Activated CD4-positive, alpha-beta memory T cell treated with anti-CD3 and anti-CD28 coated beads, Interleukin-2, amount 10 ng/mL, durations not matched to agents 7 days and 5 days (primary cell): ENCODE results near the gene PCDHB3. TPM values are rescaled to one million over a fixed set of nuclear protein-coding genes. Genes with fewer than 3 reads are reported as not detected.
"Not testable (repeated sequence)": the region's sequence is repeated elsewhere in the genome, so short reads cannot be mapped to it uniquely, and the experiment has no call there.

Experiments
- CTCF ChIA-PET: fragments of 350-600 bp; sonication (Branson Sonifier 250); formaldehyde crosslinking; loops from one replicate; lab custom pipeline; 2021; ENCODE audit warnings: antibody characterized with exemption, inconsistent platforms; lab: Charles Lee
- POLR2A ChIA-PET: fragments of 350-600 bp; sonication (Branson Sonifier 250); formaldehyde crosslinking; loops from one replicate; lab custom pipeline; 2021; ENCODE audit warnings: antibody characterized with exemption; lab: Charles Lee
- DNase-seq: peaks from one replicate; pipeline ENCODE4 v3.0.0-alpha.2; 2020
- H3K27ac Mint-ChIP-seq: one replicate; pipeline ENCODE4 v1.8.0; 2021; ENCODE audit warnings: mild to moderate bottlenecking, mixed read lengths
- H3K27me3 Mint-ChIP-seq: one replicate; pipeline ENCODE4 v1.8.0; 2021; ENCODE audit warnings: mixed read lengths
- H3K36me3 Mint-ChIP-seq: one replicate; pipeline ENCODE4 v1.8.0; 2021; ENCODE audit warnings: low read depth, mixed read lengths
- H3K4me1 Mint-ChIP-seq: one replicate; pipeline ENCODE4 v1.8.0; 2021; ENCODE audit warnings: mixed read lengths
- H3K4me3 Mint-ChIP-seq: one replicate; pipeline ENCODE4 v1.8.0; 2021; ENCODE audit warnings: mild to moderate bottlenecking, mixed read lengths
- H3K9me3 Mint-ChIP-seq: one replicate; pipeline ENCODE4 v1.8.0; 2021; ENCODE audit warnings: mixed read lengths
- total RNA-seq, 2 experiments: library from RNA; stranded (reverse); gene quantifications; one replicate each; pipeline ENCODE4 v1.2.3, GENCODE V29; 2021

Gene PCDHB3
- total RNA-seq: not detected

DNA sequence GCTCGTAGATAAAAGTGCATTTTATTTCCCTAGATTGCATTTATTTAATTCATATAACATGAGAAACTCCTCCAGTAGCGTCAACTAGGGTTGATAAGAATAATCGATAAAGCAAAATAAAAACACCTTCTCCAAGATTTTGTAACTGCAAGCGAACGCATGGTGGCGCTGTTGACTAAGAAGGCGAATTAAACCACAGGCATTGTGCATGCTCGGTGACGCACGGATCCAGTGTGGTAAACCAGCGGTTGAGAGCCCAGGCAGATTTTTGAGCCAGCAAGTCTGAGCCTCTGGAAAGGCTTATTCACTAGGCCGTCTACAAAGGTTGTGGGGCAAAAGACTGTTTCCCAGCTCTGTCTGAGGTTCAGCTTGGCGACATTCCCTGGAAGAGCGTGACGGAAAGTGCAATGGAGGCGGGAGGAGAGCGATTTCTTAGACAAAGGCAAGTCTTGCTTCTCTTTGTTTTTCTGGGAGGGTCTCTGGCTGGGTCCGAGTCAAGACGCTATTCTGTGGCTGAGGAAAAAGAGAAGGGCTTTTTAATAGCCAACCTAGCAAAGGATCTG lies at the start of gene PCDHB3:
TSS of gene PCDHB3 (plus strand) at position 231 of the 563 bp plus-strand sequence. CDS start at position 408, 177 bp downstream.
- Mint-ChIP-seq H3K4me3 (no peak within 1 kb of the TSS), H3K9me3 (peaks cover 19% of the 10 kb centered on the region), H3K27me3 (no peaks in the 10 kb centered on the region), H3K4me1 (no peaks in the 10 kb centered on the region), H3K36me3 (peaks cover 3% of the 10 kb centered on the region), H3K27ac (no peak within 1 kb of the TSS)
- POLR2A ChIA-PET: no interaction called here
- CTCF ChIA-PET: no interaction called here
- peak; percentile 36 for DNase-seq

DNA sequence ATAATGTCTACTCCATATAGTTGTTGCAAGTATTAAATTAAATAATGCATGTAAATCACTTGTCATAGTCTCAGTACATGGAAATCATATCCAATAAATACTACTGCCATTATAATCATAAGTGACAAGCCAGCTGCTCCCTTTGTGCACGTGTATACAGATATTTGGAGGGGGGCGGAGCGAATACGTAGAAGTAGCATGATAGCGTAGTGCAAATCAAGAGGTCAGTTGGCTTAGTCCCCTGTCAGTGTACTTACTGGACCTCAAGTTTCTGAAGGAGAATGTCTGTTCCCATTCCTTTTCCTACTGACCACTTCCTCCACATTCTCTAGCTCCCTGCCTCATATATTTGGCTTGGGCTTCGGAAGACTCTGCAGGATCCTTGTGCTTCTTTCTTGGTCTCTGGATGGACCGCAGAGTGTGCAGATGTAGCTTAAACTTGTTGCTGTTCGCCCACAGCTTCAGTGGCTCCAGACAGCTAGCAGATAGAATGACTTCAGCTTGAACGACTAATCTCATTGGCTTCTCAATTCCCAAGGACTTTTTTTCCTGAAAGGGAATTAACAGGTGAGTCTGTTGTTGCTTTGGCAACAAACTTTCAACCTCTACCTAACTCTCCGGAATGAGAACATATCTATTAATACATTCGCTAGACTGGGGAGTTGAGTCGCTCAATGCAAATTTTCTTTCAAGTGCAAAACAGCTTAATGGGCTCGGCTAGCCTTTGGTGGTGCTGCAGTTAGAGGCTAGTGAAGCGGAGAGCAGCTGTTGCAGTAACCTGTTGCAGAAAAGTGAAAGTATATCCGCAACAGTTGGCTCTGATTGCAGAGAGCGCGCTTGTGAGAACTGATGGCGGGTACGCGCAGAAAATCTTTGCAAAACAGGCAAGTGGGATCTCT lies 49.4 kb upstream of the PCDHB3 start, which contains the start of gene PCDHB1:
TSS of gene PCDHB1 (plus strand) at position 753 of the 899 bp plus-strand sequence. CDS start at position 850, 97 bp downstream.
- POLR2A ChIA-PET: no interaction called here
- Mint-ChIP-seq H3K27ac (no peak within 1 kb of the TSS), H3K4me1 (no peaks in the 10 kb centered on the region), H3K4me3 (no peak within 1 kb of the TSS), H3K9me3 (peaks cover 6% of the 10 kb centered on the region), H3K27me3 (no peaks in the 10 kb centered on the region), H3K36me3 (no peaks in the 10 kb centered on the region)
- CTCF ChIA-PET: no interaction called here
- no peak for DNase-seq

DNA sequence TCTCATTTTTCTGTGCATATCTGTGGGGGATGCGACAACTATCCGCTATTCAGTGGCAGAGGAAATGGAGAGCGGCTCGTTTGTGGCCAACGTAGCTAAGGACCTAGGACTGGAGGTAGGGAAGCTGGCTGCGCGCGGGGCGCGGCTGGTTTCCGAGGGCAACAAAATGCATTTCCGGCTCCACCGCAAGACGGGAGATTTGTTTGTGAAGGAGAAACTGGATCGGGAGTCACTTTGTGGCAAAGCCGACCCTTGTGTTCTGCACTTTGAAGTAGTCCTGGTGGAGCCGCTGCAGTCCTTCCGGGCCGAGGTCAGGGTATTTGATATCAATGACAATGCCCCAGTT lies 48.8 kb upstream of the PCDHB3 start:
- no peak overlapping the region for H3K27ac Mint-ChIP-seq
- CTCF ChIA-PET: no interaction called here
- POLR2A ChIA-PET: no interaction called here
- no peaks in the 10 kb centered on the region for H3K36me3 Mint-ChIP-seq
- peaks cover 6% of the 10 kb centered on the region for H3K9me3 Mint-ChIP-seq
- H3K4me3 Mint-ChIP-seq: no peak overlapping the region
- H3K27me3 Mint-ChIP-seq: no peaks in the 10 kb centered on the region
- no peaks in the 10 kb centered on the region for H3K4me1 Mint-ChIP-seq
- DNase-seq: no peak

DNA sequence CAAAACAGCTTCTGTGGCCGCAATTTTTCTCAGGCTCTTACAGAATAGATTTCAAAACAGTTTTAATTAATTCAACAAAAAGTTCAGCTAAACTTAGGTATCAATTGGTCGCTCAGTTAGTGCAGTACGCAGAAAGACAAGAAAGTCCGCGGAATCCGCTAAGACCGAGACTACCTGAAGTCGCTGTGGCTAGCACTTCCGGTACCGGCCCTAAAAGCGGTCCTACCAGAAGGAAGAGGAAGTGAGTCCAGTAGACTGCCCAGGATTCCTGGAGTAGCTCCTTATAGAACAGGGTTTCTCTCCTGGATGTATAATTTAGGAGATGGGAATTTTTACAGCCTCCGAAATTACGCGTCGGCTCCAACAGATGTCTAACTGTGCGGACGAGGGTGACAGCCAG lies 22.4 kb upstream of the PCDHB3 start:
- peak overlapping the region; percentile 9 for H3K4me3 Mint-ChIP-seq
- DNase-seq: no peak
- H3K27ac Mint-ChIP-seq: no peak overlapping the region
- peaks cover 4% of the 10 kb centered on the region for H3K9me3 Mint-ChIP-seq
- no peaks in the 10 kb centered on the region for H3K36me3 Mint-ChIP-seq
- ChIA-PET POLR2A (interaction anchor here (0.7 kb wide), 1 partner anchor 281 kb away, joined by 5 read pairs; no protein-coding TSS in a partner anchor), CTCF (no interaction called here)
- H3K27me3 Mint-ChIP-seq: no peaks in the 10 kb centered on the region
- H3K4me1 Mint-ChIP-seq: no peaks in the 10 kb centered on the region

DNA sequence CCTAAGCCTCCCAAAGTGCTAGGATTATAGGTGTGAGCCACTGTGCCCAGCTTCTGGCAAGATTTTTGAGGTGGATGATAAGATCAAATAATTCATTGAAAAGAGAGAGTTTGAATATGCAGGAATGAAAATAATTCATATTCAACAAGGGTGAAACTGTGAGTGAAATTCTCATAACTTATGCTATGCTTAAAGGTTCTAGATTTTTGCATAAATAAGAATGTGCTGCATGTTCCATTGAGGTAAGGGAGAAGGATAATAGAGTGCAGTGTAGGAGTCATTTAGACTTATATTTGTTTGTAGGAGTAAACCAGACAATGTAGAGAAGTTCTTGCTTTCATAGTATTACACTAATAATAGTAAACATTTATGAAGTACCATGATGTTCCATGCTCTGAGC lies 18.0 kb upstream of the PCDHB3 start:
- CTCF ChIA-PET: no interaction called here

DNA sequence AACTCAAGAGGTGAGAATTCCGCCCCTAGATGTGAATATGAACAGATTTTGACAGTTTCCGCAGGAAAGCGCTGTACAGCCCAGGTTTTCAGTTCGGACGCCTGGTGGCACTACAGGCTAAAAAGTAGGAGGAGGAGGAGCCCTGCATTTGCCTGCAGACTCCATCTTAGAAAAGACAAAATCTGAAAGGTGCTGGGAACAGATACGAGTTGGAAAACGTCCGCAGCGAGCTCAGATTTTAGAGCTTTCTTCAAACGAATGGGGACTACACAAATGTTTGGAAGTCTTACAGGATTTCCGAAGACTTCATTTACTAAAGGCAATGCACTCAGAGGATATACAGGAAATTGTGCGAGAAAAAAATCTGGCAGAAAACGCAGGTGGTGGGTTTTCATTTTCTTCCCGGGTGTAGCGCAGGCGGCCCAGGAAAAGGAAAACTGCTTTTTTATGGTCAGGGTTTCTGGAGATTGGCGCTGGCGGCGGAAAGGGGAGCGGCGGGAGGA lies 15.7 kb upstream of the PCDHB3 start:
- no peaks in the 10 kb centered on the region for H3K36me3 Mint-ChIP-seq
- CTCF ChIA-PET: interaction anchor here (1.3 kb wide), 1 partner anchor 236 kb away, joined by 3 read pairs; the partner anchor contains the start of gene TAF7
- H3K4me1 Mint-ChIP-seq: peaks cover 5% of the 10 kb centered on the region
- peak overlapping the region; percentile 70 for H3K4me3 Mint-ChIP-seq
- DNase-seq: peak; percentile 47
- peaks cover 2% of the 10 kb centered on the region for H3K9me3 Mint-ChIP-seq
- POLR2A ChIA-PET: no interaction called here
- peaks cover 7% of the 10 kb centered on the region for H3K27me3 Mint-ChIP-seq
- H3K27ac Mint-ChIP-seq: no peak overlapping the region

More for the DNA sequence above, 18.0 kb upstream of the PCDHB3 start:
- H3K9me3 Mint-ChIP-seq: peaks cover 2% of the 10 kb centered on the region
- DNase-seq: no peak
- no peaks in the 10 kb centered on the region for H3K36me3 Mint-ChIP-seq
- H3K27me3 Mint-ChIP-seq: peaks cover 6% of the 10 kb centered on the region
- POLR2A ChIA-PET: no interaction called here
- H3K27ac Mint-ChIP-seq: no peak overlapping the region
- no peak overlapping the region for H3K4me3 Mint-ChIP-seq
- H3K4me1 Mint-ChIP-seq: peaks cover 5% of the 10 kb centered on the region

DNA sequence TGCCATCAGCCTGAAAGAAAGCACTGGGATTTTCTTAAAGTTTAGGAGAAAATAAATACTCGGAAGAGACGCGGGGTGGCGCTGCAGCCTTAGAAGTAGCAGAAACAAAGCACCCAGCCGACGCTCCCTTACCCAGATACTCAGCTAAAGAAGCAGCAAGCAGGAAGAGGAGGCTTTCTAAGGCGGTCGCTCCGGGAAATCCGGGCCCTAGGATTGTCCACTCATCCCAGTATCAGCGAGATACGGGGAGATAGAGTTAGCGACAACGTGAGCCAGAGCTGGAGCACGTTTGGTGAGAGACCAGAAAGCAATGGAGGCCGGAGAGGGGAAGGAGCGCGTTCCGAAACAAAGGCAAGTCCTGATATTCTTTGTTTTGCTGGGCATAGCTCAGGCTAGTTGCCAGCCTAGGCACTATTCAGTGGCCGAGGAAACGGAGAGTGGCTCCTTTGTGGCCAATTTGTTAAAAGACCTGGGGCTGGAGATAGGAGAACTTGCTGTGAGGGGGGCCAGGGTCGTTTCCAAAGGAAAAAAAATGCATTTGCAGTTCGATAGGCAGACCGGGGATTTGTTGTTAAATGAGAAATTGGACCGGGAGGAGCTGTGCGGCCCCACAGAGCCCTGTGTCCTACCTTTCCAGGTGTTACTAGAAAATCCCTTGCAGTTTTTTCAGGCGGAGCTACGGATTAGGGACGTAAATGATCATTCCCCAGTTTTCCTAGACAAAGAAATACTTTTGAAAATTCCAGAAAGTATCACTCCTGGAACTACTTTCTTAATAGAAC lies 5.6 kb upstream of the PCDHB3 start, which contains the start of gene PCDHB2:
TSS of gene PCDHB2 (plus strand) at position 135 of the 782 bp plus-strand sequence. CDS start at position 311, 176 bp downstream.
- ChIA-PET POLR2A (no interaction called here), CTCF (no interaction called here)
- Mint-ChIP-seq H3K9me3 (peaks cover 10% of the 10 kb centered on the region), H3K4me3 (no peak within 1 kb of the TSS), H3K27me3 (peaks cover 10% of the 10 kb centered on the region), H3K36me3 (no peaks in the 10 kb centered on the region), H3K27ac (no peak within 1 kb of the TSS), H3K4me1 (no peaks in the 10 kb centered on the region)
- no peak for DNase-seq

DNA sequence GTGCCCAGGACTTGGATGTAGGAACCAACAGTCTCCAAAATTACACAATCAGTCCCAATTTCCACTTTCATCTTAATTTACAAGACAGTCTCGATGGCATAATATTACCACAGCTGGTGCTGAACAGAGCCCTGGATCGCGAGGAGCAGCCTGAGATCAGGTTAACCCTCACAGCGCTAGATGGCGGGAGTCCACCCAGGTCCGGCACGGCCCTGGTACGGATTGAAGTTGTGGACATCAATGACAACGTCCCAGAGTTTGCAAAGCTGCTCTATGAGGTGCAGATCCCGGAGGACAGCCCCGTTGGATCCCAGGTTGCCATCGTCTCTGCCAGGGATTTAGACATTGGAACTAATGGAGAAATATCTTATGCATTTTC lies 5.0 kb upstream of the PCDHB3 start:
- ChIA-PET CTCF (no interaction called here), POLR2A (no interaction called here)
- no peaks in the 10 kb centered on the region for H3K4me1 Mint-ChIP-seq
- no peak overlapping the region for H3K27ac Mint-ChIP-seq
- peaks cover 12% of the 10 kb centered on the region for H3K9me3 Mint-ChIP-seq
- H3K27me3 Mint-ChIP-seq: peaks cover 10% of the 10 kb centered on the region
- no peak for DNase-seq
- no peaks in the 10 kb centered on the region for H3K36me3 Mint-ChIP-seq
- H3K4me3 Mint-ChIP-seq: no peak overlapping the region

DNA sequence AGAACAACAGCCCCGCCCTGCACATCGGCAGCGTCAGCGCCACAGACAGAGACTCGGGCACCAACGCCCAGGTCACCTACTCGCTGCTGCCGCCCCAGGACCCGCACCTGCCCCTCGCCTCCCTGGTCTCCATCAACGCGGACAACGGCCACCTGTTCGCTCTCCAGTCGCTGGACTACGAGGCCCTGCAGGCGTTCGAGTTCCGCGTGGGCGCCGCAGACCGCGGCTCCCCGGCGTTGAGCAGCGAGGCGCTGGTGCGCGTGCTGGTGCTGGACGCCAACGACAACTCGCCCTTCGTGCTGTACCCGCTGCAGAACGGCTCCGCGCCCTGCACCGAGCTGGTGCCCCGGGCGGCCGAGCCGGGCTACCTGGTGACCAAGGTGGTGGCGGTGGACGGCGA lies 4.1 kb upstream of the PCDHB3 start:
- H3K4me1 Mint-ChIP-seq, H3K36me3 Mint-ChIP-seq, CTCF ChIA-PET, H3K4me3 Mint-ChIP-seq, DNase-seq, POLR2A ChIA-PET, H3K27ac Mint-ChIP-seq: not testable (repeated sequence)
- Mint-ChIP-seq H3K27me3 (peaks cover 10% of the 10 kb centered on the region), H3K9me3 (peaks cover 17% of the 10 kb centered on the region)

DNA sequence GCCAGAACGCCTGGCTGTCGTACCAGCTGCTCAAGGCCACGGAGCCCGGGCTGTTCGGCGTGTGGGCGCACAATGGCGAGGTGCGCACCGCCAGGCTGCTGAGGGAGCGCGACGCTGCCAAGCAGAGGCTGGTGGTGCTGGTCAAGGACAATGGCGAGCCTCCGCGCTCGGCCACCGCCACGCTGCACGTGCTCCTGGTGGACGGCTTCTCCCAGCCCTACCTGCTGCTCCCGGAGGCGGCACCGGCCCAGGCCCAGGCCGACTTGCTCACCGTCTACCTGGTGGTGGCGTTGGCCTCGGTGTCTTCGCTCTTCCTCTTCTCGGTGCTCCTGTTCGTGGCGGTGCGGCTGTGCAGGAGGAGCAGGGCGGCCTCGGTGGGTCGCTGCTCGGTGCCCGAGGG lies 3.7 kb upstream of the PCDHB3 start:
- DNase-seq, POLR2A ChIA-PET, CTCF ChIA-PET, H3K27ac Mint-ChIP-seq, H3K4me3 Mint-ChIP-seq, H3K36me3 Mint-ChIP-seq, H3K4me1 Mint-ChIP-seq: not testable (repeated sequence)
- H3K9me3 Mint-ChIP-seq: peaks cover 21% of the 10 kb centered on the region
- H3K27me3 Mint-ChIP-seq: peaks cover 10% of the 10 kb centered on the region

DNA sequence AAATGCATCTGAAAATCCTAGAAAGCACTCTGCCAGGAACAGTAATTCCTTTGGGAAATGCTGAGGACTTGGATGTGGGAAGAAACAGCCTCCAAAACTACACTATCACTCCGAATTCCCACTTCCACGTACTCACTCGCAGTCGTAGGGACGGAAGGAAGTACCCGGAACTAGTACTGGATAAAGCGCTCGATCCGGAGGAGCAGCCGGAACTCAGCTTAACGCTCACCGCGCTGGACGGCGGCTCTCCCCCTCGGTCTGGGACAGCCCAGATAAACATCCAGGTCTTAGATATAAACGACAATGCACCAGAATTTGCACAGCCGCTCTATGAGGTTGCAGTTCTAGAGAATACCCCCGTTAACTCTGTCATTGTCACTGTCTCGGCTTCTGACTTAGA lies 786 bp downstream of the PCDHB3 start:
- Mint-ChIP-seq H3K4me1 (no peaks in the 10 kb centered on the region), H3K4me3 (no peak overlapping the region), H3K27me3 (no peaks in the 10 kb centered on the region), H3K9me3 (peaks cover 14% of the 10 kb centered on the region), H3K27ac (no peak overlapping the region), H3K36me3 (peaks cover 3% of the 10 kb centered on the region)
- ChIA-PET POLR2A (no interaction called here), CTCF (no interaction called here)
- no peak for DNase-seq

DNA sequence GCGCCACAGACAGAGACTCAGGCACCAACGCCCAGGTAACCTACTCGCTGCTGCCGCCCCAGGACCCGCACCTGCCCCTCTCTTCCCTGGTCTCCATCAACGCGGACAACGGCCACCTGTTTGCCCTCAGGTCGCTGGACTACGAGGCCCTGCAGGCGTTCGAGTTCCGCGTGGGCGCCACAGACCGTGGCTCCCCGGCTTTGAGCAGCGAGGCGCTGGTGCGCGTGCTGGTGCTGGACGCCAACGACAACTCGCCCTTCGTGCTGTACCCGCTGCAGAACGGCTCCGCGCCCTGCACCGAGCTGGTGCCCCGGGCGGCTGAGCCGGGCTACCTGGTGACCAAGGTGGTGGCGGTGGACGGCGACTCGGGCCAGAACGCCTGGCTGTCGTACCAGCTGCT lies 1.8 kb downstream of the PCDHB3 start:
- peaks cover 14% of the 10 kb centered on the region for H3K9me3 Mint-ChIP-seq
- CTCF ChIA-PET, H3K27me3 Mint-ChIP-seq, H3K4me1 Mint-ChIP-seq, H3K36me3 Mint-ChIP-seq, DNase-seq, H3K4me3 Mint-ChIP-seq, POLR2A ChIA-PET, H3K27ac Mint-ChIP-seq: not testable (repeated sequence)

DNA sequence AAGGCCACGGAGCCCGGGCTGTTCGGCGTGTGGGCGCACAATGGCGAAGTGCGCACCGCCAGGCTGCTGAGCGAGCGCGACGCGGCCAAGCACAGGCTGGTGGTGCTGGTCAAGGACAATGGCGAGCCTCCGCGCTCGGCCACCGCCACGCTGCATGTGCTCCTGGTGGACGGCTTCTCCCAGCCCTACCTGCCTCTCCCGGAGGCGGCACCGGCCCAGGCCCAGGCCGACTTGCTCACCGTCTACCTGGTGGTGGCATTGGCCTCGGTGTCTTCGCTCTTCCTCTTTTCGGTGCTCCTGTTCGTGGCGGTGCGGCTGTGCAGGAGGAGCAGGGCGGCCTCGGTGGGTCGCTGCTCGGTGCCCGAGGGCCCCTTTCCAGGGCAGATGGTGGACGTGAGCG lies 2.2 kb downstream of the PCDHB3 start:
- H3K4me3 Mint-ChIP-seq, DNase-seq, H3K27ac Mint-ChIP-seq, CTCF ChIA-PET, H3K36me3 Mint-ChIP-seq, H3K27me3 Mint-ChIP-seq, POLR2A ChIA-PET, H3K4me1 Mint-ChIP-seq: not testable (repeated sequence)
- peaks cover 14% of the 10 kb centered on the region for H3K9me3 Mint-ChIP-seq
